Measurements from ENCODE around the gene IL36B.

IL36B gene

GRCh38 chr2:113005030-113005509 lies 47.6 kb downstream of the IL36B start, which contains the start of gene IL36A:
TSS of gene IL36A (plus strand) at chr2:113005459. CDS start at chr2:113005872, 413 bp downstream.
- DNase-seq, result no peak

- DNase-seq, result no peak
Measured at GRCh38 chr2:113002677-113003076, 50.0 kb downstream of the IL36B start.

DNA sequence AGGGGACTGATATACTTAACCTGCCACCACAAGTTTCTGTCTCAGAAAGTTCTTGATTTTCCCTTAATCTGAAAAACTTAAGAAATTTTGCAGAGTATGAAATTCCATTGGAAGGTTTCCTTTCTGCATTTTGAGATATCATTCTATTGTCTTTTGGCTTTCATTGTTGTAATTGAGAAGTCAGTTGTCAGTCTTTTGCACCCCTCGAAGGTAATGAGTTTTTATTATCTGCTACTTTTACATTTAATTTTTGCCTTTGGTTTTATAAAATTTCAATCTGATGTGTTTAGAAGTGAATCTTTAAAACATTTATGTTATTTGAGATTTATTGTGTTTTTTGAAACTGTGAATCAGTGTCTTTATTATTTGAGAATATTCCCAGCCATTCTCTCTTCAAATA lies 52.2 kb downstream of the IL36B start:
- no peak for DNase-seq

DNA sequence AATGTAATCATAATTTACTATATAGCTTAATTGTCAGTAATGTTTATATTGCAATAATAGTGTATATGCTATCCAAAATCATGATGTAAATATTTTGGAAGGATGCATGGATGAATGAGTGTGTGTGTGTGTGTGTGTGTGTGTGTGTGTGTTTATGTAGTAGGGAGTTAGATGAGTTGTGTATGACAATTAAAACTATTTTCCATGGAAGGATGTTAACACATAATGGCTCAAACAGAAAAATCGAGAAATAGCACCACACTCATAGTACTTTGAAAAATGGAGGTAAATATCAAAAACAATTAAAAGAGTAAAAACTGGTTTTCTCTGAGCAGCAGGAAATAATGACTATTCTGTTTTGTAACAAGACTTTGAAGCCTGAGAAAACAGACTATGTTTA lies 55.5 kb downstream of the IL36B start:
- DNase-seq, result no peak

DNA sequence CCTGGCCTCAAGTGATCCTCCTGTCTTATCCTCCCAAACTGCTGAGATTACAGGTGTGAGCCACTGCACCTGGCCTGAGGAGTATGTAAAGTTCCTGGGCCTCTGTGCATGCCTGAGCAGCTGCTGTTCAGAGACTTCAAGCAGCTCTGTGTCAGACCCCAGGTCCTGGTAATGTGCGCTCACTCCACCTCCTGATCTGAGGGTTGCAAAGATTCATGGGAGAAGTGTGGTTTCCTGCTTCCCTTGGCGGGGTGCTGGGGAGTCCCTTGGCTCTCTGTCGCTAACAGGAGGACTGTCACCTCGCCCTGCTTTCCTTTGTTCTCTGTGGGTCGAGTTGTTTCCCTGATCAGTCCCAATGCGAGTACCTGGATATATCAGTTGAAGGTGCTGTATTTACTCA lies 56.0 kb downstream of the IL36B start:
- no peak for DNase-seq

DNA sequence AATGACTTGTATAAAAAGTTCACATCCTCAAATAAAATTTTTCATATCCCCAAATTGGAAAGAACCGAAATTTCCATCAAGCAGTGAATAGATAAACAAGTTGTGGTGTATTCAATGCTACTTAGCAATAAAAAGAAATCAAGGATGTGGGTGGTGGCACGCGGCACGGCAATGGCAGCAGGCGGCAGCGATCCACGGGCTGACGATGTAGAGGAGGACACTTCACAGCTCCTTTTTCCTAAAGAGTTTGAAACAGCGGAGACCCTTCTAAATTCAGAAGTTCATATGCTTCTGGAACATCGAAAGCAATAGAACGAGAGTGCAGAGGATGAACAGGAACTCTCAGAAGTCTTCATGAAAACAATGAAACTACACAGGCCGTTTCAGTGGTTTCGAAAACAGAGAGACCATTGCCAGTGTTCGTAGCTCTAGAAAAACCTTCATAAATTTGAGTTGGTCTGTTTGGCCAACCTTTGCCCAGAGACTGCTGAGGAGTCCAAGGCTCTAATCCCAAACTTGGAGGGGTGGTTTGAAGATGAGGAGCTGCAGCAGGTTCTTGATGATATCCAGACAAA lies 57.2 kb downstream of the IL36B start:
- DNase-seq, result no peak

- no peak for DNase-seq
Measured at GRCh38 chr2:112994648-112995047, 58.0 kb downstream of the IL36B start.

DNA sequence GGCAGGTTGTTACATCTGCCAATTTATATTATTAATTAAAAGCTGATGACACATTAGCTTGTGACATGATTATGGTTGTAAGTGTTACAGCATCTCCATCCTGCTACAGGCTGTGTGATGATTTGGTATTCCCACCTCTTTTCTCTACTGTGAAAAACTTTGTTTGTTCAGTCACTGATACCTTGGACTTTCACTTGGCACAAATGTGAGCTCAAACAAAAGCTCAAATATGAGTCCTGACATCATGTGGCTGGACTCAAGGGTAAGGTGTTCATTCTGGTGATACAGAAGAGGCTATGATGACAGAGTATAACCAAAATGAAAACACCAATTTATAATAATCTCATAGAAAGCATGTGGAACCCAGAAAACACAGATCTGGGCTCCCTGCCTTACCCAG lies 58.8 kb downstream of the IL36B start:
- no peak for DNase-seq

DNA sequence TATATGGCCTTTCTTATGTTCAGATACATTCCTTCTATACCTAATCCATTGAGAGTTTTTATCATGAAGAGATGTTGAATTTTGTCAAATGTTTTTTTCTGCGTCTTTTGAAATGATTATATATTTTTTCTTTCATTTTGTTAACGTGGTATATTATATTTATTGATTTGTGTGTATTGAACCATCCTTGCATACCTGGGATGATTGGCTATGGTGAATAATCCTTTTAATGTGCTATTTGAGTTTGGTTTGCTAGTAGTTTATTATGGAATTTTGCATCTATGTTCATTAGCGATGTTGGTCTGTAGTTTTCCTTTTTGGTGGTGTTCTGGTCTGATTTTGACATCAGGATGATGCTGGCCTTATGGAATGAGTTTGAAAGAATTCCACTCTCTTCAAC lies 63.1 kb downstream of the IL36B start:
- DNase-seq, result no peak

DNA sequence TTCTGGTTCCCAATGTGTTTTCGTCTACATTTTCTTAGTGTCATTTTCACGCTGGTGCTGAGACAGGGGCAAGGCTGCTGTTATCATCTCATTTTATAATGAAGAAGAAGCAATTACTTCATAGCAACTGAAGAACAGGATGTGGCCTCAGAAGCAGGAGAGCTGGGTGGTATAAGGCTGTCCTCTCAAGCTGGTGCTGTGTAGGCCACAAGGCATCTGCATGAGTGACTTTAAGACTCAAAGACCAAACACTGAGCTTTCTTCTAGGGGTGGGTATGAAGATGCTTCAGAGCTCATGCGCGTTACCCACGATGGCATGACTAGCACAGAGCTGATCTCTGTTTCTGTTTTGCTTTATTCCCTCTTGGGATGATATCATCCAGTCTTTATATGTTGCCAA lies 67.6 kb downstream of the IL36B start:
- no peak for DNase-seq

DNA sequence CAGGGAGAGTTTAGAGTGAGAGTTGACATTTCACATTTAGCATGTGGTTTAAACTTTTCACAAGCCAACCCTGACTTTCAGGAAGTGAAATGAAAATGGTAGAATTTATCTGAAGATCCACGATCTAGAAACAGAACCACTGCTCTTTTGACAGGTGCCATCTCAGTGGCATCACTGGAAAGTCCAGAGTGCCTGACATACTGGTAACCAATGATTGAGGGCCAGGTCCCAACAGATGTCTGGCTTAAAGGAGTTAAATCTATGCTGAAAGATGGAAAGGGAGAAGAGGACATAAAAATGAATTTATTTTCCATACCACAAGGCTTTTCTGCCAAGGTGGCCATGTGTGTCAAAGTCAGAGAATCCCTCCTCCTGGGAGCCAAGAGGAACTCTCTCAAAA lies 72.1 kb downstream of the IL36B start:
- no peak for DNase-seq

GRCh38 chr2:112979731-112980130 lies 72.9 kb downstream of the IL36B start:
- DNase-seq, result no peak

- DNase-seq, result peak; percentile 55 to 82
Measured at GRCh38 chr2:112977559-112978056, 75.1 kb downstream of the IL36B start, which contains the start of gene IL36G. TSS of gene IL36G (plus strand) at chr2:112978006. CDS start at chr2:112978639, 633 bp downstream.

All from inflammatory macrophage treated with lipopolysaccharide for 1 hour (primary cell).